Omental fat pad (tissue), 4 donors: ENCODE results near the gene CELSR1. TPM values are rescaled to one million over a fixed set of nuclear protein-coding genes. Genes with fewer than 3 reads are reported as not detected.

Experiments
- ATAC-seq: fragments of 150-250 bp; one replicate; pipeline ENCODE4 v1.9.1; 2016; ENCODE audit warnings: mild to moderate bottlenecking, moderate library complexity; ENCODE audit not compliant: low FRiP score
- DNase-seq: peaks from one replicate; pipeline ENCODE4 v3.0.0-alpha.2; 2019; ENCODE audit warnings: low spot score
- total RNA-seq, 4 donors: library from RNA; depleted of rRNA; stranded (reverse); fragments of >200 nt; gene quantifications; one replicate each; pipeline ENCODE4 v1.1.0, GENCODE V29; 2016
- TF ChIP-seq, protein P1 (sequence below), 3 donors: fragments of 450-650 bp; IDR thresholded peaks; one replicate each; pipeline ENCODE4 v1.5.1; 2016 to 2017; ENCODE audit warnings: antibody characterized with exemption in 3 of 3, mild to moderate bottlenecking in 3 of 3, moderate library complexity in 2 of 3

The CELSR1 gene
- total RNA-seq, 4 donors from 2014 or later, result 1.3 to 5.9 (median 2.7) TPM

DNA sequence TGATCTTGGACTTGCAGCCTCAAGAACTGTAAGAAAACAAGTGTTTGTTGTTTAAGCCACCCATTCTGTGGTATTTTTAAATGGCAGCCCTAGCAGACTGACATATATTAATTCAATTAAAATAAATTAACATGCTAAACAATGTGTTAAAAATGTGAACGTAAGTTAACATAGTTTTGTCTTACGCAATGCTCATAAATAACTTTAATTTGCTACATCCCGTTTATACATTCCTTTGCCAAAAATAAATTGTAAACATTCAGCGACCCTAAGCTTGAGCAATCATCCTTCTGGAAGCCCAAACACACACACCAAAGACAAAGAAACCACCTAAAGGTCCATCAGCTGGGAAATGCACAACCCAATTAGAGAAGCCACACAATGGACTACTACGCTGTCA lies 70.4 kb downstream of the CELSR1 start:
- DNase-seq (no peak), ATAC-seq (no peak)
- TF ChIP-seq, protein P1, sequence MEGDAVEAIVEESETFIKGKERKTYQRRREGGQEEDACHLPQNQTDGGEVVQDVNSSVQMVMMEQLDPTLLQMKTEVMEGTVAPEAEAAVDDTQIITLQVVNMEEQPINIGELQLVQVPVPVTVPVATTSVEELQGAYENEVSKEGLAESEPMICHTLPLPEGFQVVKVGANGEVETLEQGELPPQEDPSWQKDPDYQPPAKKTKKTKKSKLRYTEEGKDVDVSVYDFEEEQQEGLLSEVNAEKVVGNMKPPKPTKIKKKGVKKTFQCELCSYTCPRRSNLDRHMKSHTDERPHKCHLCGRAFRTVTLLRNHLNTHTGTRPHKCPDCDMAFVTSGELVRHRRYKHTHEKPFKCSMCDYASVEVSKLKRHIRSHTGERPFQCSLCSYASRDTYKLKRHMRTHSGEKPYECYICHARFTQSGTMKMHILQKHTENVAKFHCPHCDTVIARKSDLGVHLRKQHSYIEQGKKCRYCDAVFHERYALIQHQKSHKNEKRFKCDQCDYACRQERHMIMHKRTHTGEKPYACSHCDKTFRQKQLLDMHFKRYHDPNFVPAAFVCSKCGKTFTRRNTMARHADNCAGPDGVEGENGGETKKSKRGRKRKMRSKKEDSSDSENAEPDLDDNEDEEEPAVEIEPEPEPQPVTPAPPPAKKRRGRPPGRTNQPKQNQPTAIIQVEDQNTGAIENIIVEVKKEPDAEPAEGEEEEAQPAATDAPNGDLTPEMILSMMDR (IDR thresholded peaks at IDR 0.05), result no peak

DNA sequence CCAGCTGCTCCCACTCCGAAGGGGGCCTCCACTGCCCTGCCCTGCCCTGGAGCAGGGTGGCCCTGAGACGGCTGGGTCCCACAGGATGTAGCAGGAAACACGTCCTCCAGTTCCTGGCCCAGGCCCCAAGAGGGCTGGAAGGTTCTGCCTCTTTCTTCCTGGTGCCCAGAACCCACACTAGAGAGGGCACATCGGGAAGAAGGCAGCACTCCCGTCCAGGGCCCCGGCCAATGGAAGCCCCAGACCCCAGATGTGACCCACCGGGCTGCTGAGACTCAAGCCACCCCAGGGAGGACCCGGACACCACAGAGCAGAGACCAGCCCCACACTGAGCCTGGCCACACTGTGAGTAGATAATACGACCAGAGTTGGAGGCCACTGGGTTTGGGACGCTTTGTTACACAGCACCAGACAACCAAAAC lies 71.2 kb downstream of the CELSR1 start:
- DNase-seq (no peak), ATAC-seq (no peak)
- TF ChIP-seq, protein P1 (IDR thresholded peaks at IDR 0.05), result no peak

DNA sequence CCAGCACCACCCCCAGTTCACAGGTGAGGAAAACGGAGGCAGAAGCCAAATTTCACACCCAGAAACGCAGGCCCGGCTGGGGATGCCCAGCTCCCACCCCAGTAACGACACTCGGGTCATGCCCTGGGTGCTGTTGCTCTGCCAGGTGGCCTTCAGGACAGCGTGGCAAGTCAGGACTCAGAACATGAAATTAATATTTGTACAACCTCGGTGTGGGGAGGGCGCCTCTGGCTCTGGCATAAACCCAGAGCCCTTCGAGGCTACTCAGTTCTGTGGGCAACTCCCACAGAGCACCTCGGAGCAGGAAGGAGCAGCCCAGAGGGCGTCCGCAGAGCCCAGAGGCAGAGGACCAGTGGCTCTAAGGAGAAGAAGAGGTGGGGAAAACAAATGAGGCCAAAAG lies 71.6 kb downstream of the CELSR1 start:
- DNase-seq, result no peak
- no peak for ATAC-seq
- TF ChIP-seq, protein P1 (IDR thresholded peaks at IDR 0.05), result no peak

DNA sequence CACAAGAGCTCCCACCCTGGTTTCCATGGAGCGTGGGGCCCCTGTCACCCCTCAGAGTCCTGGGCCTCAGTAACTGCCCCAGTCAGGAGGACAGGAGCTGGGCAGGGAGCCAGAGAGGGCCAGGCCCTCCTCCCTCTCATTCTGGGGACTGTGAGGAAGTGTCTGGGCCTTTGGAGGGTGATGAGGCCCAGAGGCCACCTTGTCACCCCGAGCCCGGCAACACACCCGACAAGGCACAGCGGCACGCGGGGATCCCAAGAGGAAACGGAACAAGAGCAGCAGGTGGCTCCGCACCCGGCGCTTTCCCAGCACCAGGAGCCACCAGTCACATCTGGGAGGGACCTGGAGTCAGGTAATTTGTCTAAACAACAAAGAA lies 72.1 kb downstream of the CELSR1 start:
- ATAC-seq (no peak), DNase-seq (no peak)

DNA sequence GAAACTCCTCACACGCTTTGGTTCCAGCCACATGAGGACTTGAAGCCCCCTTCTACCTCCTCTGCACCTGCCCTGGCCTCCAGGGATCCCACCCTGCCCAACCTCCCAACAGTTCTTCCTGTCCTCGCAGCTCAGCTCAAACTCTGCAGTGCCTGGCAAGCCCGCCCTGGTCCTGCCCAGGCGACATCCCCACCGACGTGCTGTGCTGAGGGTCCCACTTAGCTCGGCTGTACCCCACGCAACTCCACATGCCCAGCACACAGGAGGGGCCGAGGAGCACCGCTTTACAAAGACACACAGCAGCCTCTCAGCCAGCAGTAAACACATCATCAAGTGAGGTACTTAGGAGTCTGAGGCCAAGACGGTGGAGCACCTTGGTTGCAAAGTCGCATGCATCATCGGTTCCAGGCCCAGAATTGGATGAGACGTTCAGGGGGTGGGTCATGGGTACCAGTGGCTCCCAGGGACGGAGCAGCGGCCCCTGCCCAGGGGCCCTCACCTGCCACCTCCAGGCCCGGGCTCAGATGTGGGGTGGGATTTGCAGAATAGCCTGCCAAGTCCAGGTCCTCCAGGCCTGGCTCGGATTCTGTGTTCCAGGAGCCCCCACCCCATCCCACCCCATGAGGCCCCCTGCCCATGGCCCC lies 72.6 kb downstream of the CELSR1 start:
- DNase-seq (no peak), ATAC-seq (no peak)
- TF ChIP-seq, protein P1 (IDR thresholded peaks at IDR 0.05), result no peak

More for the DNA sequence above, 72.1 kb downstream of the CELSR1 start:
- TF ChIP-seq, protein P1 (IDR thresholded peaks at IDR 0.05), result no peak

DNA sequence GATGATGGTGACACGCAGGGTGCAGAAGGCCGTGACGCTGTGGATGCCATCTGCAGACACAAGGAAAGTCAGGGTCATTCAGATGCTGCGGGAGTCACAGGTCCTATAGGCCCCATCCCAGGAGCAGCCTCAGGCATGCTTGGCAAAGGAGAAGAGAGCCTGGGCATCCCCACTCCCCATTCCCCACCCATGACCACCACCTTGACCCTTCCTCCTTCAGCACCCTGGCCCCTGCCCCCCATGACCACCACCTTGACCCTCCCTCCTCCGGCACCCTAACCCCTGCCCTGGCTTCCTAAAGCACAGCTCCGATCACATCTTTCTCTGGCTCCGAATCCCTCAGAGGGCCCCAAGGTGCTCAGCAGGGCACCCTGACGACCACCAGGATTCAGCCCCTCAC lies 73.1 kb downstream of the CELSR1 start:
- DNase-seq (no peak), ATAC-seq (no peak)
- TF ChIP-seq, protein P1 (IDR thresholded peaks at IDR 0.05), result no peak

DNA sequence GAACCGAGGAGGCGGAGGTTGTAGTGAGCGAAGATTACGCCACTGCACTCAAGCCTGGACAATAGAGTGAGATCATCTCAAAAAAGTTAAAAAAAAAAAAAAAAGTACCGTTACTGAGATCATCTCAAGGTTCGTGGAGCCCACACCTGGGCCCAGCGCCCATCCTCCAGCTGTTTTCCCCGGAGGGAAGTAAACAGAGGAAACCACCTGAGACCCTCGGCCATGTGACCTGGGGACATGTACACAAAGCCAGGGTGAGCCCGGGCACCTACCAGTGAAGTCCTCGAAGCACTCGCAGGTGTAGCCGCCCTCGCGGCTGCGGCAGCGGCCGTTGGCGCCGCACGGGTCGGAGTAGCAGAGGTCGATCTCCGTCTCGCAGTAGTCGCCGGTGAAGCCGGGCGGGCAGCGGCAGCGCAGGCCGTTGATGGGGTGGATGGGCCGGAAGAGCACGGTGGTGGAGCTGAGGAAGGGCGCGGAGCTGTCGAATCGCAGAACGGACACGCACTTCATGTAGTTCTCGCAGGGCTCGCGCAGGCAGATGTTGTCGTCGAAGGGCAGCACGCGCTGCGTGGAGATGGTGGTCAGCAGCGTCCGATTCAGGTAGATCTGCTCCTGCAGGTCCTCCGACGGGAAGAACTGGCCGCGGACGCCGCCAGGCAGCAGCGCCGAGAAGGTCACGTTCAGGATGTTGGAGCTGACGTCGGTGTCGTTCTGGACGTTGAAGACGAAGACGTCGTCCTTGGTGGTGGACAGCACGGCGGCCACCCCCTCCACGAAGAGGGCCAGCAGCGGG lies 73.8 kb downstream of the CELSR1 start:
- ATAC-seq (no peak), DNase-seq (no peak)
- TF ChIP-seq, protein P1 (IDR thresholded peaks at IDR 0.05), result no peak
